IPS-NIHi7 (cell line): ENCODE results near the gene SEMA6B.
"Not testable (repeated sequence)": the region's sequence is repeated elsewhere in the genome, so short reads cannot be mapped to it uniquely, and the experiment has no call there.

Experiments
- DNase-seq: peaks from one replicate; pipeline ENCODE4 v3.0.0; 2012; ENCODE audit warnings: mixed read lengths; ENCODE audit errors: extremely low spot score

The SEMA6B gene

DNA sequence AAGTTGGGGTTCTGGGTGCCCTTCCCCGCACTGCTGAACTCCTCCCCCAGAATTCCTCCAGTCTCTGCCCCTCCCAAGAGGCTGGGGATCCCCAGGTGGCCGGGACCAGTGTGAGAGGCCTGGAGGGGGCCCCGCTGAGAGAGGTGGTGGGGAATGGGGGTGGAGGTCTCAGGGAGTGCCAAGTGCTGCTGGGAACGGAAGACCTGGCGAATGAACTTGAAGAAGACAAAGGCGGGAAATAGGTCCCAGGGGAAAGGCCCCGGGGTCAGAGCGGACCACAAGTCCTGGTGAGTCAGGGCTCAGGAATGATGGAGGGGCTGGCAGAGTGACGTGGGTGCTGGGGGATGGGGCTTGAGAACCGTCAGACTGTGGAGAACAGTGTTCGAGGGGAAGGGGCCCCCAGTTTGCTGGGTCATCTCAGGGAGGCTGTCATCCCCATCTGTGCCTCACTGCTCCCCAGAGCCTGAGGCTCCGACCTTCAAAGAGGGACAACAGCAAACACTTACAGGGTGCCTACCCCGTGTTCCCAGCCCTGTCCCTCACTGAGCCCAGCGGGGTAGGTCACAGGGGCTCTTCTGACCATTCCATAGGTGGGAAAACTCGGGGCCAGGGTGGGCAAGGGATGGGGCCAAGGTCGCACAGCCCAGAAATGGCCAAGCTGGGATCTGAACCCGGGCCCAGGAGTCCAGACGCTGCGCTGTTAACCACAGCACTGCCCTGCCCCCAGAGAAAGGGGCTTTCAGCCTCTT, 16.0 kb upstream of the SEMA6B start:
- DNase-seq, result peak; percentile 89

DNA sequence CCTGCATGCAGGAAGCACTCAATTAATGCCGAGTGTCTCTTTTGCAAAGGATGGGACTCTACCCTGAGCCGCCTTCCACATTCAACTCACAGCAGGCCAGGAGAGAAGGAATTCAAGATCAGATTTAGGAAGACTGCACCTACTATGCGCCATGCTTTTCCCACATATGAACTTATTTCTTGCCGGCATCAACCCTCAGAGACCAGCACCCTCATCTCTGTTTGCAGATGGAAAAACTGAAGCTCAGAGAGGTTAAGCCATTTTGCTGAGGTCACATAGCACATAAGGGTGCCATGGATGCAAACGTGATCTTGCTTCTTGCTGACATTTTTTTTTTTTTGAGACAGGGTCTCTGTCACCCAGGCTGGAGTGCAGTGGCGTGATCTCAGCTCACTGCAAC, 14.2 kb upstream of the SEMA6B start:
- no peak for DNase-seq

DNA sequence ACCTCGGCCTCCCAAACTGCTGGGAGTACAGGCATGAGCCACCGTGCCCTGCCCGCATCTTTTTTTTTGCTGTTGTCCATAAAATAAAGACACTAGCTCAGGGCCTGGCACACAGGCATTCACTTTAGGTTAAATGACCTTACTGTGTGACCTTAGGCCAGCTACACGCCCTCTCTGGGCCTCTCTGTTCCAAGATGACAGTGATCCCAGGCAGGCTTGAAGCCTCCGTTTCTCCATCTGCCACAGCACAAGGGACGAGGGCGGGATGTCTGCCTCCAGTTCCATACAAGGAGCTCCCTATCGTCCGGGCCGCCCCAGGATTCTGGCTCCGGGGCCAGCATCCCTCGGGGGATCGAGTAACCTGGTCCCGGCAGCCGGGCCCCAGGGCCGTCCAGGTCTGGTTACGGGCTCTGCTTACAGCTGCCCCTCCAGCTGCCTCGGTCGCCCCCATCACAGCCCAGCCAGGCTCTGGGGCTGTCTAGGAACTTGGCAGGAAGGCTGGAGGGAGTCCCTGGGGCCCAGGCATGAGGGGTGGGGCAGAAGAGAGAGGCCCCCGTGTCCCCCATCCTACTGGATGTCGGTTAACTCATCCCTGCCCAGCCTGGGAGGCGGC, 11.9 kb upstream of the SEMA6B start:
- no peak for DNase-seq

DNA sequence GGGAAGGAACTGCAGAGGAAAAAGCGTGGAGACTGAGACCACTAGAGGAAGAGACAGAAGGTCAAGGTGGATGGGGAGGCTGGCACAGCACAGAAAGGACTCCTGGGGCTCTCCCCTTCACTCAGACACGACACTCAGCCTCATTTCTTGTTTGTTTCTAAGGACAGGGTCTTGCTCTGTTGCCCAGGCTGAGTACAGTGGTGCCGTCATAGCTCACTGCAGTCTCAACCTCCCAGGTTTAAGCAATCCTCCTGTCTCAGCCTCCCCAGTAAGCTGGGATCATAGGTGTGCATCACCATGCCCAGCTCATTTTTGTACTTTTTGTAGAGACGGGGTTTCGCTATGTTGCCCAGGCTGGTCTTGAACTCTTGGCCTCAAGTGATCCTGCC, 11.4 kb upstream of the SEMA6B start:
- no peak for DNase-seq

DNA sequence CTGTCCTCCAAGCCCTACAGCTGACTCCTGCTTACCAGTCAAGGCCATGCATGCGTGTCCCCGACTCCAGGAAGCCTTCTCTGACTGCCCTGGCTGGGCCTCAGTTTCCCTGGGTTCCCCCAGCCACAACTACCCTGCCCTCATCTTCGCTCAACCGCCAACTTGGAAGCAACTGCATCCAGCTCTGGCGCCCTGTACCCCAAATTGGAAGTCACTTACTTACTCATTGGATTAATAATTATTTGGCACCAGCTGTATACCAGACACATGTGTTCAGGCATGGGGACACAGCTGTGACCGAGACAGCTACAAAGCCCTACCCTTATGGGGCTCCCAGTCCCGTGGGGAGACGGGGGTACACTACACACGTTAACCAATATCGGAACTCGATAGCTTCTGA, 10.9 kb upstream of the SEMA6B start:
- no peak for DNase-seq

DNA sequence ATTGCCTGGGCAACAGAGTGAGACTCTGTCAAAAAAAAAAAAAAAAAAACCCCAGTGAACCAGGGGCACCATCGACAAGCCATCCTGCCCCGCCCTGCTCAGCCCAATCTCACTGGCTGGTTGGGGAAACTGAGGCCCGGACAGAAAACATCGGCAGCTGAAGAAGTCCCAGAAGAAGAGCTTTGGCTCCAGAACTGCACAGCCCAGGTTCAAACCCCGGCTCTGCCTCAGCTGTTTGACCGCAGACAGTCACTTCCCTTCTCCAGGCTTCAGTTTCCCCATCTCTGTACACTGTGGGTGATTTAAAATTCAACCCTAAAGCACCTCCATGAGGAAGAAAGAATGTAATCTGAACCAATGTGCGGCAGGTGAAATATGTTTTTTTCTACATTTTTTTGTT, 9.4 kb upstream of the SEMA6B start:
- no peak for DNase-seq

DNA sequence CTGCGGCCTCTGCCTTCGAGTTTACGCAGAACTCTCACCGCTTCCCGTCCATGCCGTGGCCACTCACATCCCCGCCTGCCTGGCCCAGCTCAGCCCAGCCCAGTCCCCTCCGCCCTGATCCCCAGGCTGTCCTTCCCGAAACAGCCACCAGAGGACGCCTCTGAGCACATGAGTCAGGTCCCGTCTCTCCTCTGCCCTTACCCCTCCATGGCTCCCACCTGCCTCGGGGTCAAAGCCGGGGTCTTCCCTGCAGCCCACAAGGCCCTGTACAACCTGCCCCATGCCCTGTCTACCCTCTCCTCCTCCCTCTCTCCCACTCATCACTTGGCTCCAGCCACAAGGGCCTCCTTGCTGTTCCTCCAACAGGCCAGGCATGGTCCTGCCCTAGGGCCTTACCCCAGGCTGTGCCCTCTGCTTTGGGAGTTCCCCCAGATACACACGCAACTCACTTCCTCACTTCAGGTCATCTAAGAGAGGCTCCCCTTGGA, 8.1 kb upstream of the SEMA6B start:
- peak; percentile 83 for DNase-seq

DNA sequence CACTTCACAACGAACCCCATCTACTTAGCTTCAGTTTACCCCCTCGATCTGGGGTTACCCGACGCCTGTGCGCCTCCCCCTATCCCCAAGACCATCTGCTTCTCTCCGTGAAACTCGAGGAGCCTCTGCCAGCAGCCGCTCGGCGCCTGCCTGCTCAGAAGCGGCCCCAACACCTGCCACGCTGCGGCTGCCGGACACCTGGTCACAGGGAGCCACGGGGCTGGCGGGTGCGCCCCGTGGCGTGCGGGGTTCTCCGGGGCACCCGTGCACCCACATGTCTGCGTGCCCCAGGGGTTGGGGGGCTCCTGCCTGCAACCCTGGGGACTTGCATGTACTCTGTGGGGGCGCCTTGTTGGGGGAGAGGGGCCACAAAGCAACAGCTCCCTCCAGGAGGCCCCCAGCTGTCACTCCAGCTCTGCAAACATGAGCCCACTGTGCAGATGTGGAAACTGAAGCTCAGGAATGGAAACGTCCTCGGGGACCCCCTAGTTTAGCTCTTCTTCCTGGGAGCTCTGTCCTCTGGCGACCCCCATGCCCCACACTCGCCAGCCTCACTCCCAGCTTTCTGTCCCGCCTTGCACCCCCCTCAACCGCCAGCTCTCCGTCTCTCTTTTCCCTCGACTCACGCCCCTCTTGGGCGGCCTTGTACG, 7.0 kb upstream of the SEMA6B start:
- DNase-seq, result no peak

DNA sequence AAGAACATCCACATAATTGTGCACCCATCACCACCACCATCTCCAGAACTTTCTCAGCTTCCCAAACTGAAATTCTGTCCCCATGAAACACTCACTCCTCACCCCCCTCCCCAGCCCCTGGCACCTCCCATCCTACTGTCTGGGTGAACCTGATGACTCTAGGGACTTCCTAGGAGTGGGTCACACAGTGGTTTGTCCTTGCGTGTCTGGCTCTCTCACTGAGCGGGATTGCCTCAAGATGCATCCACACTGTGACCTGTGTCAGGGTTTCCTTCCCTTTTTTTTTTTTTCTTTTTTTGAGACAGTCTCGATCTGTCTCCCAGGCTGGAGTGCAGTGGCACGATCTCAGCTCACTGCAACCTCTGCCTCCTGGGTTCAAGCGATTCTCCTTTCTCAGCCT, 4.1 kb upstream of the SEMA6B start:
- not testable (repeated sequence) for DNase-seq

DNA sequence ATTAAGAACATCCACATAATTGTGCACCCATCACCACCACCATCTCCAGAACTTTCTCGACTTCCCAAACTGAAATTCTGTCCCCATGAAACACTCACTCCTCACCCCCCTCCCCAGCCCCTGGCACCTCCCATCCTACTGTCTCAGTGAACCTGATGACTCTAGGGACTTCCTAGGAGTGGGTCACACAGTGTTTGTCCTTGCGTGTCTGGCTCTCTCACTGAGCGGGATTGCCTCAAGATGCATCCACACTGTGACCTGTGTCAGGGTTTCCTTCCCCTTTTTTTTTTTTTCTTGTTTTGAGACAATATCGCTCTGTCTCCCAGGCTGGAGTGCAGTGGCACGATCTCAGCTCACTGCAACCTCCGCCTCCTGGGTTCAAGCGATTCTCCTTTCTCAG, 2.6 kb upstream of the SEMA6B start:
- DNase-seq, result not testable (repeated sequence)

DNA sequence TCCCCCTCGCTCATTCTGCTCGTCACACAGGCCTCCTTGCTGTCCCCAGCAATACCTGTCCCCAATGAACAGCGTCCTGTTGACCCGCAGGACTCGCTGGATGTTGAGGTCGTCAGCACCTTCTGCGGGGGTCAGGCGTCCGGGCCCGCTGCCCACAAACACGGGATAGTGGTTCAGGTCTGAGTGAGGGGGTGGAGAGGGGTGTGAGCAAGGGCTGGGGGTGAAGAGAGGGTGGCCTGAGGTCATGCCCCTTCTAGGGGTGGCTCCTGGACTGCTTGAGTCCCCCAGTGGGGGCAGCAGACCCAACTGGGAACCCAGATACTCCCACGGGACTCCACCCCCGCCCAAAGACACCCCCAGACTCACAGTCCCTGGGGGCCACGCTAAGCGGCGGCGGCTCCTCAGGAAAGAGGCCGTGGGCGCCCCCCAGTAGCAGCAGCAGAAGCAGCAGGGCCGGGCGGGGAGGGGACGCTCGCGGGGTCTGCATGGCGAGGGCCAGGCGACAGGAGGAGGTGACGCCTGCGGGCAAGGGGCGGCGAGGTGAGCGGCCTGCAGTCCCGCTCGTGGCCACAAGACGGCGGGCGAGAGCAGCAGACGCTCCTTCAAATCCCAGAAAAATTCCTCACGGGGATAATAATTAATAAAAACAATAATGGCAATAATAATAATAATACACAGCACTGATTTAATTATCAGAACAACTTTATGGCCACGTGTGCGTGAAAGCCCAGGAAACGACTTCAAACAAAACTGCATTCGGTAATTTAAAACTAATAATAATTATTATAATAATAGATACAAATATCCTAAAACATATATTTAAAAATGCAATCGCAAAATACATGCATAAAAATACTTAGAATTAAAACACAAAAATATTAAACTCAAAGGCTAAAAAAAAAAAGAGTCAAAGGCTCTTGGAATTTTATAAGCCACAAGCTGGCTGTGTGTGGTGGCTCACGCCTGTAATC, 1.2 kb downstream of the SEMA6B start:
- DNase-seq, result peak; percentile 77

DNA sequence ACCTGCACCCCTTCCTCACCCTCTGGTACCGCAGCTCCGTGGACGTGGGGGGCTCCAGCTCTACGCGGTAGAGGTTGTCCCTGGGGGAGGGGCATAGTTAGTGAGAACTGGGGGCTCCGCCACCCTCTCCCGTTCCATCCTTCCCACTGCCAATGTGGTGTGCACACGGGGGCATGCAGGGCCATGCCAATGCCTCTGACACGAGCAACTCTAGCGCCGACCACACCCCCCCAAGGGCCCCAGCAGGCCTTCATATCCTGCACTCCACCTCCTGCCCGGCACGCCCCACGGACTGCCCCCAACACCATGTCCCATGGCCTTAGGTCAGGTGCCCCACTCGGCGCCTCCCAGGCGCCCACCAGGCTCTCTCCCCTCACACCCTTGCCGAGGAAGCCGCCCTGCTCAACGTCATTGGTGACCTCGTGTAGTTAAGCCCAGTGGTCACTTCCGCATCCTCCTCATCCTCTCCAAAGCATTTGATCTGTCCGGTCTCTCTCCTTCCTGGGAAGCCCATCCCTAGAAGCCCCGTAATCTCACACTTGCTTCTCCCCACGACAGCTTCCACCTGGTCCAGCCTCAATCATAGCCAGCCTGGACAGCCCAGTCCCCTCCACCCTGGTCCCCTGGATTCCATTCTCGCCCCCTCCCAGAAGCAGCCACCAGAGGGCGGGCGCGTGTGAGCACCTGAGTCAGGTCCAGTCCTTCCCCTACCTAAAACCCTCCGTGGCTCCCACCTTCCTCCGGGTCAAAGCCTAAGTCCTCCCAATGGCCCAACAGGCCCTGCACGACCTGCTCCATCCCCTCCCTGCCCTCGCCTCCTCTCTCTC, 2.1 kb downstream of the SEMA6B start:
- DNase-seq, result peak; percentile 55

DNA sequence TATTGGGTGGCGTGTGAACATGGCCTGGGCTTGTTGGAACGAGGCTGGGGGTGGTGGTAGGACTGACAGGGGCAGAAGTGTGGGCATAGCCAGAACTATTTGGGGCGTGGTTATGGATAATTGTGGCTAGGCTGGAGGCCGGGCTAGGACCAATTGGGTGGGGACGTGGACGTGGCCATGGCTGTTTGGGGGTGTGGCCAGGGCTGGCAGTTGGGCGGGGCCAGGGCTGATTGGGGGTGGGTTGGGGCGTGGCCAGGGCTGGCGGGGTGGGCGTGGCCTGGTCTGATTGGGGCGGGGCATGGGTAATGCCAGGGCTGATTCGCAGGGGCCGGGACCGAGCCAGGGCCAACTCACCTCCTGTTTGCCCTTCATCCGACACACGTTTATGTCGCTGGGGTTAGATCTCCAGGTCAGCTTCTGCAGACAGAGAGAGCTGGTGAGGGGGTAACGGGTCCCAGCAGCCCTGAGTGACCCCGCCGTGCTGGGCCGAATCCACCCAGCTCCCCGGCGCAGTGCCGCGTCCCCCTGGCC, 2.8 kb downstream of the SEMA6B start:
- peak; percentile 97 for DNase-seq

DNA sequence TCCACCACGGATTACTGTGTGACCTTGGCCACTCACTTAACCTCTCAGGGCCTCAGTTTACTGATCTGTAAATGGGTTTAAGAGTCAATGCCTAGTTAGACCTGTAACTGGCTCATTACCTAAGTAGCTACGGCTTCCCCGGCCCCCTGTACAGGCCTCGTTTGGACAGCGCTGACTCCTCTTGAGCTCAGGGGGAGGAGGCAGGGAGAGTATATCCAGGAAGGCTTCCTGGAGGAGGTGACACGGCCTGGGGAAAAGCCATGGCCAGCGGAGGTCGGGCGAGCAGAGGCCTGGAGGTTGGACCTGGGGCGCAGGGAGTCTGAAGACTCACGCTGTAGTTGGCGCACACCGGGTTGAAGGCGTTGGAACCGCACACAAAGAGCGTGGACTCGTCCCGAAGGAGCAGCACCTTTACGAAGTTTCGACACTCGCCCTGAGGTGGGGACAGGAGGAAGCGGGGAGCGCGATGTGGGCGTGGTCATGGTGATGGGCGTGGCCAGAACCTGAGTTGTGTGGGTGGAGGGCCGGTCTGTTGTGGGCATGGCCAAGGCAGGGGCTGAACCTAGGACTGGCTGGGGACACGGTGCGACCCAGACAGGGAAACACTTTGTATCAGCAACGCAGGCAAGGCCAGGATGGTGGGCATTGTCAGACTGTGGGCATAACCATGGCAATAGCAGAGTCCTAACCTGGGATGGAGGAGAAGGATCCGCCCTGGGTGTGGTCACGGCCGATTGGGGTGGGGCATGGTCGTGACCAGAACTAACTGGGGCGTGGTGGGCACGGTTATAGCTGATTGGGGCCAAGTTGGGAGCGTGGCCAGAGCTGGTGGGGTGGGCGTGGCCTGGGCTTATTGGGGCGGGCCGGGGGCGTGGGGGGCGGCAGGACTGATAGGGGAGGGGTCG, 3.6 kb downstream of the SEMA6B start:
- peak; percentile 94 for DNase-seq

DNA sequence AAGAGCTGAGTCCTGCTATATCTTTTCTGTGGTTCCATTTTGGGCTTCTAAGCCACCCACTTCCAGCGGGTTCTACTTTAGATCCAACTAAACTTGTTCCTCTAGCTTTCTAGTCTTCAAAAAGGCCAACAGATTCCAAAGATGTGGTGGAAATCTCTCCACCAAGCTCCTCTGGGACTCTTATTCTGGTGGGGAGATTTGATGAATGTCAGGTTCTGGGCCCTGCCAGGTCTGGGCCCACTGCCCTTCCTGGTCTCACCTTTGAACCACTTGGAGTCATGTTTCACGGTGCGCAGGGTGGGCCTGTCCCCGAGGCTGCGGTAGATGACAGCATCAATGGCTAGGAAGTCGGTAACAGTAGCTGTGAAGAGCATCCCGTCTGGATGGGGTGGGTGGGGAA, 4.8 kb downstream of the SEMA6B start:
- no peak for DNase-seq

DNA sequence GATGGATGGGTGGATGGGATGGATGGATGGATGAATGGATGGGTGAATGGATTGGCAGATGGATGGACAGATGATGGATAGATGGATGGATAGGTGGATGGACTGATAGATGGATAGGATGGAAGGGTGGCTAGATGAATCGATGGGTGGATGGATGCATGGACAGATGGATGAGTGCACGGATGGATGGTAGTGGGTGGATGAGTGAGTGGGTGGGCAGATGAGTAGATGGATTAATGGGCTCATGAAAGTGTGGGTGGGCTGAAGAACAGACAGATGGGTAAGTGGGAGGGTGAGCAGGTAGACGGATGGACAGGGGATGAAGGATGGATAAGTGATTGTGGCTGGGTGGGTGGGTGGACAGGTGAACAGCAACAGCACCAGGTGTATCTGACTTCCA, 5.7 kb downstream of the SEMA6B start:
- no peak for DNase-seq

DNA sequence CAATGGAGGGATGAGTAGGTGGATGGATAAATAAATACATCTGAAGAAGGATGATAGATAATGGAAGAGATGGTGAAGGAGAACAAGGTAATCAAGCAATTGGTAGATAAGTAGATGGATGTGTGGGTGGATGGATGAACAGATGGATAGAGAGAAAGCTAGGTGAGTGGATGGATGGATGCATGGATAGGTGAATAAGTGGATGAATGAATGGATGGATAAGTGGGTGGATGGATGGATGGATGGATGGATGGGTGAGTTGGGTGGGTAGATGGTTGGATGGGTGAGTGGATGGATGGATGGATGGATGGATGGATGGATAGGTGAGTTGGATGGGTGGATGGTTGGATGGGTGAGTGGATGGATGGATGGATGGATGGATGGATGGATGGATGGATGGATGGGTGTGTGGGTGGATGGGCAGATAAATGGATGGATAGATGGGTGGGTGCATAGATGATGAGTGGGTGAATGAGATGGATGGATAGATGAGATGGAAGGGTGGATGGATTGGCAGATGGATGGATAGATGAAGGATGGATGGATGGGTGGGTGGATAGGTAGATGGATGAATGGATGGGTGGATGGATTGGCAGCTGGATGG, 6.3 kb downstream of the SEMA6B start:
- no peak for DNase-seq

DNA sequence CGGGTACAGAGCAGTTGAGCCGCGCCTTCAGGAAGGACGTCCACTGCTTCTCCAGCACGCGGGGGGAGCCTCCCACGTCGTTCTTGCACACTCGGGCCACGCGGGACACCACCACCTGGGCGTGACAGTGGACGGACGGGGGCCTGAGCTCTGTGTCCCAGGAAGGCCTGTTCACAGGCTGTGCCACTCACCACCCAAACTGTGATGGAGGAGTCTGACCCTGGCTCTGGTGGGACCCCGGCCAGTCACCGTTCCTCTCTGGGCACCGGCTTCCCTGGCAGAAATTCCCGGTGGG, 7.0 kb downstream of the SEMA6B start:
- DNase-seq, result peak; percentile 5

DNA sequence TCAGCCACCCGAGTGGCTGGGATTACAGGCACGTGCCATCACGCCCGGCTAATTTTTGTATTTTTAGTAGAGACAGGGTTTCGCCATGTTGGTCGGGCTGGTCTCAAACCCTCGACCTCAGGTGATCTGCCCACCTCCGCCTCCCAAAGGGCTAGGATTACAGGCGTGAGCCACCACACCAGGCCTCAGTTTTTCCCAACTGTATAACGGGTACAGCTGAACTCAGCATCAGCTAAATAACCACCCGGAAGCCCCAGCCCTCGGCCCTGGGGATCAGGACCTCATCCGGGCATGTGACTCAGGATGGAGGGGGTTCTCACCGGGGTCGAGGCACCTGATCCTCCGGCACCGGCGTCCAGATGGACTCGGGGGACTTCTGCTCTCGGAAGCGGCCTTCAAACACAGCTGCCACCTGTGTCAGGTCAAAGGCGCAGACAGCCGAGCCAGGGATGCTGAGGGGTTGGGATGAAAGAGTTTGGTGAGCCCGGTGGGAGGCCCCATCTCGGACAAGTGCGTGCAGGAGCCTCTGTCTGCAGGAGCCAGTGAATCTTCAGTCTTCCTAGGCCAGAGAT, 8.9 kb downstream of the SEMA6B start:
- DNase-seq, result no peak
